Measurements from ENCODE around the gene ATXN7L1. TPM values are rescaled to one million over a fixed set of nuclear protein-coding genes. Genes with fewer than 3 reads are reported as not detected.

Gene ATXN7L1
- polyA plus RNA-seq, 1 experiment = 2.7 TPM

- no peaks in the 10 kb centered on the region for H3K27me3 ChIP-seq (ENCODE audit: control insufficient read depth, insufficient read depth, low read length)
- TF ChIP-seq, protein P1, sequence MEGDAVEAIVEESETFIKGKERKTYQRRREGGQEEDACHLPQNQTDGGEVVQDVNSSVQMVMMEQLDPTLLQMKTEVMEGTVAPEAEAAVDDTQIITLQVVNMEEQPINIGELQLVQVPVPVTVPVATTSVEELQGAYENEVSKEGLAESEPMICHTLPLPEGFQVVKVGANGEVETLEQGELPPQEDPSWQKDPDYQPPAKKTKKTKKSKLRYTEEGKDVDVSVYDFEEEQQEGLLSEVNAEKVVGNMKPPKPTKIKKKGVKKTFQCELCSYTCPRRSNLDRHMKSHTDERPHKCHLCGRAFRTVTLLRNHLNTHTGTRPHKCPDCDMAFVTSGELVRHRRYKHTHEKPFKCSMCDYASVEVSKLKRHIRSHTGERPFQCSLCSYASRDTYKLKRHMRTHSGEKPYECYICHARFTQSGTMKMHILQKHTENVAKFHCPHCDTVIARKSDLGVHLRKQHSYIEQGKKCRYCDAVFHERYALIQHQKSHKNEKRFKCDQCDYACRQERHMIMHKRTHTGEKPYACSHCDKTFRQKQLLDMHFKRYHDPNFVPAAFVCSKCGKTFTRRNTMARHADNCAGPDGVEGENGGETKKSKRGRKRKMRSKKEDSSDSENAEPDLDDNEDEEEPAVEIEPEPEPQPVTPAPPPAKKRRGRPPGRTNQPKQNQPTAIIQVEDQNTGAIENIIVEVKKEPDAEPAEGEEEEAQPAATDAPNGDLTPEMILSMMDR (IDR thresholded peaks at IDR 0.05; ENCODE audit: insufficient read depth, low read depth, low read length) = no peak
- no peaks in the 10 kb centered on the region; the same call in 1 of the 2 replicates for H3K36me3 ChIP-seq (ENCODE audit: control insufficient read depth, insufficient read depth, low read length)
- ChIA-PET POLR2A (no interaction called here), CTCF (interaction anchor here (0.6 to 1.4 kb wide), 4 partner anchors 9 to 91 kb away, joined by 3 read pairs; no protein-coding TSS in a partner anchor)
- no peak for DNase-seq (ENCODE audit: low read depth)
- H3K4me3 ChIP-seq (ENCODE audit: low read depth, low read length) = no peak overlapping the region
Observed at GRCh38 chr7:105743351-105744090, 132.9 kb downstream of the ATXN7L1 start.

- POLR2A ChIA-PET = no interaction called here
- no peaks in the 10 kb centered on the region for H3K27me3 ChIP-seq (ENCODE audit: control insufficient read depth, insufficient read depth, low read length)
- DNase-seq (ENCODE audit: low read depth) = no peak
- no peaks in the 10 kb centered on the region; the same call in 1 of the 2 replicates for H3K36me3 ChIP-seq (ENCODE audit: control insufficient read depth, insufficient read depth, low read length)
- TF ChIP-seq, protein P1 (IDR thresholded peaks at IDR 0.05; ENCODE audit: insufficient read depth, low read depth, low read length) = no peak
- no peak overlapping the region for H3K4me3 ChIP-seq (ENCODE audit: low read depth, low read length)
- CTCF ChIA-PET = interaction anchor here (0.7 to 1.4 kb wide), 5 partner anchors 9 to 411 kb away, joined by 3 read pairs; no protein-coding TSS in a partner anchor
Observed at GRCh38 chr7:105742787-105743186, 133.6 kb downstream of the ATXN7L1 start.

DNA sequence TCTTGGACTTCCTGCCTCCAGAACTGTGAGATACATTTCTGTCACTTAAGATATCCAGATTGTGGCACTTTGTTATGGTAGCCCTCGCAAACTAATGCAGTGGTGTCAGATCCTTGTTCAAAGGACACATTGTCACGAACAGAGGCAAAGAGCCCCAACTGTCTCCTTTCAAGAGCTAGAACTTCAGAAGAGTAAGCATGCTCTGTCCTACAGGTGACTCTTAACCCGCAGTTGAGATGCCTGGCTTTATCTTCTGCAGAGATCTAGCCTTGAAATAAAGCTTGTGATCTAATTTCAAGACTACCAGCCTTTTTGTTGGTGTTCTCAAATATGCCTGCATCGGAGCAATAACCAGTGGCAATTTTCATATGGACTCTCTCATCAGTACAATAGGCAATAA, 134.4 kb downstream of the ATXN7L1 start:
- ChIA-PET CTCF (interaction anchor here (1.0 to 1.2 kb wide), 4 partner anchors 8 to 85 kb away, joined by 3 read pairs; no protein-coding TSS in a partner anchor), POLR2A (no interaction called here)
- no peak for DNase-seq (ENCODE audit: low read depth)
- no peaks in the 10 kb centered on the region; the same call in 1 of the 2 replicates for H3K36me3 ChIP-seq (ENCODE audit: control insufficient read depth, insufficient read depth, low read length)
- no peak overlapping the region for H3K4me3 ChIP-seq (ENCODE audit: low read depth, low read length)
- TF ChIP-seq, protein P1 (IDR thresholded peaks at IDR 0.05; ENCODE audit: insufficient read depth, low read depth, low read length) = no peak
- no peaks in the 10 kb centered on the region for H3K27me3 ChIP-seq (ENCODE audit: control insufficient read depth, insufficient read depth, low read length)

DNA sequence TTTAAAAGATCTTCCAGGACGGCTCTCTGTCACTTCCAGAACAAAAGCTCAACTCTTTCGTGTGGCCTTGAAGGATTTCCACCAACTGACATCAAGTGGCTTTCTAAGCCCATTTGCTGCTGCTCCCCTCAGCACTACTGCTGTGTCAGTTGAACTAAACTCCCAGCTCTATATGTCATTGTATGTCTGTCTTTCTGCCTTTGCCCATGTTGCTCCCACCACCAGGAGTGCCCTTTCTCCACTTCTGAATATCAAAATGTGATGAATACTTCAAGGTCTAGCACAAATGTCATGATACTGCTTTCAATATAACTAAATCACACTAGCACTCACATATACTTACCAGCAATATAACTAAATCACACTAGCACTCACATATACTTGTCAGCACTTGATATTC, 138.3 kb downstream of the ATXN7L1 start:
- TF ChIP-seq, protein P1 (IDR thresholded peaks at IDR 0.05; ENCODE audit: insufficient read depth, low read depth, low read length) = no peak
- POLR2A ChIA-PET = no interaction called here
- Histone ChIP-seq H3K36me3 (ENCODE audit: control insufficient read depth, insufficient read depth, low read length) (no peaks in the 10 kb centered on the region), H3K27me3 (ENCODE audit: control insufficient read depth, insufficient read depth, low read length) (no peaks in the 10 kb centered on the region), H3K4me3 (ENCODE audit: low read depth, low read length) (no peak overlapping the region)
- DNase-seq (ENCODE audit: low read depth) = no peak
- CTCF ChIA-PET = interaction anchor here (1.0 to 1.3 kb wide), 3 partner anchors 16 to 82 kb away, joined by 3 to 6 read pairs (median 3); no protein-coding TSS in a partner anchor

DNA sequence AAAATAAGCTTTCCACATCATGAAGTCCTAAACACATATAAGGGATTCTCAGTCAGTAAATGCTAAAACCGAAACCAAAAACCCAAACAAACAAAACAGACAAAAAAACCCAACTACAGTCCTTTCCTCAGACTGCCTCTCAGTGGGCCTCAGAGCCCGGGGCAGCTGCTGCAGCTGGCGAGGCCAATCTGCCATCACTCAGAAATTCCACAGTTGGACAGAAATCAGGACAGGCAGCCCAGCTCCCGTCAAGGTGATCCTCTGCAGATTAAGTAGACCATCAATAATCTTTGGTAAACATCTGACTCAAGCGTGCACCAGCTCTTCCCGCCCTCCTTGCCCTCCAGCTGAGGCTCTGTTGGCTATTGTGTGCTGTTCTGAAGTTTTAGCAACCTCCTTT, 142.2 kb downstream of the ATXN7L1 start:
- POLR2A ChIA-PET = no interaction called here
- Histone ChIP-seq H3K4me3 (ENCODE audit: low read depth, low read length) (no peak overlapping the region), H3K36me3 (ENCODE audit: control insufficient read depth, insufficient read depth, low read length) (no peaks in the 10 kb centered on the region), H3K27me3 (ENCODE audit: control insufficient read depth, insufficient read depth, low read length) (no peaks in the 10 kb centered on the region)
- CTCF ChIA-PET = interaction anchor here (1.0 to 1.3 kb wide), 2 partner anchors 8 to 82 kb away, joined by 3 read pairs; no protein-coding TSS in a partner anchor
- no peak for DNase-seq (ENCODE audit: low read depth)
- TF ChIP-seq, protein P1 (IDR thresholded peaks at IDR 0.05; ENCODE audit: insufficient read depth, low read depth, low read length) = no peak

All from BJ (cell line).